ENCODE data around the gene GALNT16.

The GALNT16 gene

DNA sequence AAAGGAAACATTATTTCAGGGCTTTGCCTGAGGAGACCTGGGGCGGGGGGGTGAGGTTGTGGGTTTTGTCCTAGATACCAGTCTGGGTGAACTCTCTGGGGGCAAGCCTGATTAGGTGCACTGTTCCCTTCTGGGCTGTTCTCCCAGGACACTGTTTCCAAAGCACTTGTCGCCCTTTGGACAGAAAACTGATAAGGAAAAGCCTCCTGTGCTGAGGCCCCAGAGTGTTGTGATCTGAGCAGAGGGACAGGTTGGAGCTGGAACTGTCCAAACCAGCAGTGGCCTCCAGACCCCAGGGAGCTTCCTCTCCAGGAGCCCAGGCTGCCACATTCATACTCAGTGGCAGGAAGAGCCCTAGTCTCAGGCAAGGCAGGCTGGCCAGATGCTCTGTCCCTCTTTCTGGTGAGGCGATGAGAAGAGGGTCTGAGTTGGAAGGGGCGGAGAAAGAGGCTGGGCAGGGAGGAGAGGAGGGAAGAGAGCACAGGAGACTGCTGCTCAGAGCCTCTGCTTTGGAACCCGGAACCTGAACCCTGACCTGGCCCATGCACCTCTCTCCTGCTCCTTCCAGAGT, 1.9 kb downstream of the GALNT16 start:
- H3K27me3 ChIP-seq (replicated peaks; ENCODE audit: insufficient read depth, low read length), result no peaks in the 10 kb centered on the region
- no peak overlapping the region for H3K4me2 ChIP-seq (ENCODE audit: low read depth, low read length)
- H3K27ac ChIP-seq (ENCODE audit: low read length), result no peak overlapping the region
- TF ChIP-seq EZH2phosphoT487 (IDR thresholded peaks at IDR 0.05; ENCODE audit: low read length) (no peak), EZH2 (optimal IDR thresholded peaks at IDR 0.05; ENCODE audit: low read depth, low read length) (no peak)
- TF ChIP-seq, protein P1, sequence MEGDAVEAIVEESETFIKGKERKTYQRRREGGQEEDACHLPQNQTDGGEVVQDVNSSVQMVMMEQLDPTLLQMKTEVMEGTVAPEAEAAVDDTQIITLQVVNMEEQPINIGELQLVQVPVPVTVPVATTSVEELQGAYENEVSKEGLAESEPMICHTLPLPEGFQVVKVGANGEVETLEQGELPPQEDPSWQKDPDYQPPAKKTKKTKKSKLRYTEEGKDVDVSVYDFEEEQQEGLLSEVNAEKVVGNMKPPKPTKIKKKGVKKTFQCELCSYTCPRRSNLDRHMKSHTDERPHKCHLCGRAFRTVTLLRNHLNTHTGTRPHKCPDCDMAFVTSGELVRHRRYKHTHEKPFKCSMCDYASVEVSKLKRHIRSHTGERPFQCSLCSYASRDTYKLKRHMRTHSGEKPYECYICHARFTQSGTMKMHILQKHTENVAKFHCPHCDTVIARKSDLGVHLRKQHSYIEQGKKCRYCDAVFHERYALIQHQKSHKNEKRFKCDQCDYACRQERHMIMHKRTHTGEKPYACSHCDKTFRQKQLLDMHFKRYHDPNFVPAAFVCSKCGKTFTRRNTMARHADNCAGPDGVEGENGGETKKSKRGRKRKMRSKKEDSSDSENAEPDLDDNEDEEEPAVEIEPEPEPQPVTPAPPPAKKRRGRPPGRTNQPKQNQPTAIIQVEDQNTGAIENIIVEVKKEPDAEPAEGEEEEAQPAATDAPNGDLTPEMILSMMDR (IDR thresholded peaks at IDR 0.05; ENCODE audit: low read length), result no peak
- H3K9me3 ChIP-seq (replicated peaks; ENCODE audit: insufficient read depth, low read length), result no peaks in the 10 kb centered on the region
- H3K9me2 ChIP-seq (replicated peaks; ENCODE audit: insufficient read depth, low read length), result no peaks in the 10 kb centered on the region
- H3K4me3 ChIP-seq (ENCODE audit: low read length), result no peak overlapping the region
- no peaks in the 10 kb centered on the region for H3K4me1 ChIP-seq (ENCODE audit: low read length)
- DNase-seq, result no peak
- no peaks in the 10 kb centered on the region for H3K79me2 ChIP-seq (ENCODE audit: low read length)
- no peaks in the 10 kb centered on the region for H3F3A ChIP-seq (ENCODE audit: insufficient read depth, low read length)
- no peaks in the 10 kb centered on the region for H4K20me1 ChIP-seq (ENCODE audit: insufficient read depth, low read length)
- no peak overlapping the region for H3K9ac ChIP-seq (ENCODE audit: low read length)
- H2AFZ ChIP-seq (ENCODE audit: low read length), result no peak overlapping the region
- no peaks in the 10 kb centered on the region for H3K36me3 ChIP-seq (replicated peaks; ENCODE audit: insufficient read depth, low read length)

DNA sequence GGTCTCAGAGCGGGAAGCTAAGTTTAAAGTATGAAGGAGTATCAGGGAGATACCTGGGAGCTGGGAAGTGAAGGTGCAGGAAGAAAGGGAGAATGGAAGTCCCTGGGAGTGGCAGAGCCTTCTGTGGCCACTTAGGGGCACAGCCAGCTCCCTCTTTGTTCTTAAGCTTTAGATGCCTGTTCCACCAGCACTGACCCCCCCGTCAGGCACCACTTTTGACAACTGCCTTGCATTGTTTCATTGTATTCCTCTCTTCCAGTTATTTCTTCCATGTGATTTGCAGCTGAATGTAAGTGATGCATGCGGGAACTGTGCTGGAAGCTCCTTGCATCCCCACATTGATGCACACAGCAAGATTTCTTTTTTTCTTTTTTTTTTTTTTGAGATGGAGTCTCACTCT, 2.6 kb downstream of the GALNT16 start:
- H2AFZ ChIP-seq (ENCODE audit: low read length), result no peak overlapping the region
- no peaks in the 10 kb centered on the region for H3F3A ChIP-seq (ENCODE audit: insufficient read depth, low read length)
- no peaks in the 10 kb centered on the region for H4K20me1 ChIP-seq (ENCODE audit: insufficient read depth, low read length)
- no peaks in the 10 kb centered on the region for H3K9me3 ChIP-seq (replicated peaks; ENCODE audit: insufficient read depth, low read length)
- no peak overlapping the region for H3K27ac ChIP-seq (ENCODE audit: low read length)
- no peaks in the 10 kb centered on the region for H3K9me2 ChIP-seq (replicated peaks; ENCODE audit: insufficient read depth, low read length)
- H3K27me3 ChIP-seq (replicated peaks; ENCODE audit: insufficient read depth, low read length), result no peaks in the 10 kb centered on the region
- H3K9ac ChIP-seq (ENCODE audit: low read length), result no peak overlapping the region
- H3K4me2 ChIP-seq (ENCODE audit: low read depth, low read length), result no peak overlapping the region
- no peaks in the 10 kb centered on the region for H3K4me1 ChIP-seq (ENCODE audit: low read length)
- TF ChIP-seq EZH2phosphoT487 (IDR thresholded peaks at IDR 0.05; ENCODE audit: low read length), result no peak
- no peak for TF ChIP-seq EZH2 (optimal IDR thresholded peaks at IDR 0.05; ENCODE audit: low read depth, low read length)
- TF ChIP-seq, protein P1 (IDR thresholded peaks at IDR 0.05; ENCODE audit: low read length), result no peak
- no peaks in the 10 kb centered on the region for H3K36me3 ChIP-seq (replicated peaks; ENCODE audit: insufficient read depth, low read length)
- no peaks in the 10 kb centered on the region for H3K79me2 ChIP-seq (ENCODE audit: low read length)
- H3K4me3 ChIP-seq (ENCODE audit: low read length), result no peak overlapping the region
- DNase-seq, result no peak

DNA sequence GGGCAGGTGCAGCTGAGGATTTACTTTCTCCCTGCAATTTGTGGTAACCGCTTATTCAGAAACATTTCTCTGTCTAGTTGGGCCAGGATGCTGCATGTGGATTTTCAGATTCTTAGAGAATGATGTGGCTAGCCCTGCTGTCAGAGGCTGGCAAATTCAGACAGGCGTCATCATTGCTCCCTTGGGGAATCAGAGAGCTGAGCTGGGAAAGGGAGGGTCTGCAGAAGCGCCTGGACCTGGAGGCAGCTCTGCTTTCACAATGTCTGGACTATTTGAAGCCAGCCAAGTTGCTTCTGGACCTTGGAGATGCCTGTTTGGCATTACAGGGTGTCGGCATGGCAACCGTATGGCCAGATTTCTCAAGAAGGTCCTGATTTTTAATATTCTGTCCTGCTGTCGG, 3.4 kb downstream of the GALNT16 start:
- no peaks in the 10 kb centered on the region for H3K27me3 ChIP-seq (replicated peaks; ENCODE audit: insufficient read depth, low read length)
- TF ChIP-seq, protein P1 (IDR thresholded peaks at IDR 0.05; ENCODE audit: low read length), result no peak
- TF ChIP-seq EZH2 (optimal IDR thresholded peaks at IDR 0.05; ENCODE audit: low read depth, low read length) (no peak), EZH2phosphoT487 (IDR thresholded peaks at IDR 0.05; ENCODE audit: low read length) (no peak)
- no peak overlapping the region for H3K4me3 ChIP-seq (ENCODE audit: low read length)
- H3K4me1 ChIP-seq (ENCODE audit: low read length), result no peaks in the 10 kb centered on the region
- H3K9me2 ChIP-seq (replicated peaks; ENCODE audit: insufficient read depth, low read length), result no peaks in the 10 kb centered on the region
- H4K20me1 ChIP-seq (ENCODE audit: insufficient read depth, low read length), result no peaks in the 10 kb centered on the region
- no peaks in the 10 kb centered on the region for H3F3A ChIP-seq (ENCODE audit: insufficient read depth, low read length)
- DNase-seq, result no peak
- no peaks in the 10 kb centered on the region for H3K36me3 ChIP-seq (replicated peaks; ENCODE audit: insufficient read depth, low read length)
- no peak overlapping the region for H3K27ac ChIP-seq (ENCODE audit: low read length)
- H3K79me2 ChIP-seq (ENCODE audit: low read length), result no peaks in the 10 kb centered on the region
- no peak overlapping the region for H2AFZ ChIP-seq (ENCODE audit: low read length)
- H3K9me3 ChIP-seq (replicated peaks; ENCODE audit: insufficient read depth, low read length), result no peaks in the 10 kb centered on the region
- no peak overlapping the region for H3K9ac ChIP-seq (ENCODE audit: low read length)
- no peak overlapping the region for H3K4me2 ChIP-seq (ENCODE audit: low read depth, low read length)

All from MM.1S (cell line).